GM18511 (cell line): Measurements from ENCODE around the gene TMX1.

ENCODE experiments used
- ATAC-seq: cut with Tn5 transposase; IDR thresholded peaks from one replicate; pipeline ENCODE4 v1.9.1; 2021; ENCODE audit warnings: mild to moderate bottlenecking, moderate library complexity; ENCODE audit not compliant: unreplicated experiment

TMX1 gene

DNA sequence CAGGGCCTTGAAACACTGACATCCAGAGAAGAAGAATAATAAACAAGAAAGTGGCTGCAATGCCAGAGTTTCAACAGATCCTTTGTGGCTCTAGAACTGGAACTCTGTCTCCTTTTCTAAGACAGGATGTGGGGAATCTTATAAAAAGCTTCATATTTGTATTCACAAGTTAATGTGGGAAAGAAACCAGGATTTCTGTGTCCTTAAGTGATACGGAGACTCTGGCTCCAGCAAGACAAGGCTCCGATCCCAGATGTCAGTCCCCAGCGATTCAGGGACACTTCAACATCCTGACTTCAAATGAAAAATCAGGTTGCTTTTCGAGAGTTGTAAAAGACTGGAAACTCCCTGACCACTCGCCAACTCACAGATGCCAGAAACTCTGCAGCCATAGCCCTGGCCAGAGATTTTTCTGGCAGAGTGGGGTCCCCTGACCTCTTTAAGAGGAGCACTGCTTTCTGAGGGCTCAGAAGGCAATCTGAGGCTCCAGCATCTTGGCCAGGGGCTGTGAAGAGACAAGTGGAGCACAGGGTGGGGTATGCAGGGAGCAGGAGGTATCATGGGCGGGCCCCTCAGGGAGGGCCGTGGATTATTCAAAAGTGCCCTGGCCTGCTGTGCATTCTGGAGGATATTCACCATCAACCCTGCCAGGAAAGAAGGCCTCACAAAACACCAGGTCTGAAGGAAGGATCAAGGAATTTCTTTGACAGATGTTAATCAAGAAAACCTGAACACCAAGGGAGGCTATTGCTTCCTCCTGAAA, 53.3 kb downstream of the TMX1 start:
- ATAC-seq: no peak

DNA sequence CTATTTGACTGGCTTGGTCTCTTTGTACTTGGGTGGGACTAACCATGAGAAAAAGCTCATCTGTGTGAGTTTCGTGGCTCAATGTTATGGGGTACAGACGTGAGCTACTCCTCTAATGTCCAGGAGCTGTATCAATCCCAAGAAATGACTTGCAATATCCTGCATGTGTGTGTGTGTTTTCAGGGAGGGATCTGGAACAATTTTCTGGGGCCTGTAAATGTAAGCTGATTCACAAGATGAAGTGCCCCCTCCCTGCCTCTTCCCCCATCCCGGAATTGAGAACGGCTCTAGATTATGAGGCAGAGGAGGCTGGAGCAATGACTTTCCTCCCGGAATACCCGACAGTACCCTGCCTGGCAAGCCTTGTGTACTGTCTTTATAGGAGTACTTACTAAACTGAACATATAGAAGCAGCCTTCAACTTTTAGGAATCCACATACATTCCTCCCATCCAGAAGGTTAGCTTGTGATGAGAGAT, 53.9 kb downstream of the TMX1 start:
- ATAC-seq: no peak

DNA sequence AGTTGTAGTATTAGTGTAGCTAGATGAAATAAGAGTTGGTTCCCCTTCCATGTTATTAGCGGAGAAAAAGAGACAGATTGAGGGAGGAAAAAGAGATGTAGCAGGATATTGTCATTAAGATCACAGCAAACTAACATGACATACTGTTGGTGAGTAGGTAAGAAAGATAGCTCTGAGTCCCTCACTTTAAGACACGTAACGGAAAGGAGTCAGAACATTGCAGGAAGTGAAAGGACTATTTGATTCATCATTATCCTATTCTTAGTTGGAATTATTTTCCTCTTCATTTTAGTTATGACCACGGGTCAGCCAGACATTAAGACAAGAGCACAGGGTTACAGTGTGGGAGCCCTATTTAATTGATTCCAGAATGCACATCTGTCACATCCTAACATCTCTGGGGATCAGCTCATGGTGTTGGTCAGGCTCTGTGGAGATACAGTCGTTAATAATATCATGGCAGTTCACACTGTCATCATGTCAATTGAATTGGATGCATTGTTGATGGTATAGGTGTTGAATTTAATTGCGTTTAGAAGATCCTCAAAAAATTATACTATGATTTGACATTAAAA, 55.0 kb downstream of the TMX1 start:
- no peak for ATAC-seq

DNA sequence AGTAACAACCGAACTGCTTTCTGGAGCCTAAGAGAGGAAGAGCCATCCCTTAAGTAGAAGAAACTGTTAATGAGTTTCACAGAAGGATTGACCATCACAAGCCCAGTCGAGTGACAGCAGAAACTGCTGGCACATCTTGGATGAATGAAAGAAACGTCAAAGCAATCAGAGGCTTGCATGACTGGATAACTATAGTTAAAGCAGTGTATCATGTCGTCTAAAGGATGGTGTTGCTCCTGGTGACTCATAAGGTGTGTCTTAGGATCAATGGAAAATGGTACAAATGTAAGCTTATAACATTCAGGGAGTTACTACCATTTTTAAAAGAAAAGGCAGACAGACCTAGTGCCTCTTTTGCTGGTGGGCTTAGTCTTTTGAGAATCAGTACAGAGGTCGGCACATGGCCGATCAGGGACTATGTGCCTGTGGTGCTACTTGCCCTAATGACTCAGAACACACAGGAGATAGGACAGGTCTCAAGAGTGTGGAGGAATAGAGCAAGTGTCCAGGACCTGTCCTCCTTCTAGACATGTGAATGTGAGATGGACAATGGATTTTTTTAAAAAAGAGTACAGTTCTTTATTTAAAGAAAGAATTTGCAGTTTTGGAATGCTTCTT, 55.7 kb downstream of the TMX1 start:
- no peak for ATAC-seq

DNA sequence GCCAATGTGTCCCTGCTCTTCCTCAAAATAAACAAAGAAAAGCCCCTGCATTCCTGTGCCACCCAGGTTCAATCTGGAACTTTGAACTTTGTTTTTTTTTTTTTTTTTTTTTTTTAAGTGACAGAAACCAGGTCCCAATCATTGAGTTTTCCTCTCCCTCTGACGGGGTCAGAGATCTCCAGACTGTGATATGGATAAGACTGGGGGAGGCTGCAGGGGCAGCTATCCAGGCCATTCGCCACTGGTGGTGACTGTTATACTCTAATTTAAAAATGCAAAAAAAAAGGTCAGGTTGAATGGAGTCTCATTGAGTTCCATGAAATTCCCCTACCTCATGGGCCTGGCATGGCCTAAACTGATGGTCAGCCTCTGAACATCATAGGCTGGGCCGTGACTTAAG, 57.0 kb downstream of the TMX1 start:
- no peak for ATAC-seq

DNA sequence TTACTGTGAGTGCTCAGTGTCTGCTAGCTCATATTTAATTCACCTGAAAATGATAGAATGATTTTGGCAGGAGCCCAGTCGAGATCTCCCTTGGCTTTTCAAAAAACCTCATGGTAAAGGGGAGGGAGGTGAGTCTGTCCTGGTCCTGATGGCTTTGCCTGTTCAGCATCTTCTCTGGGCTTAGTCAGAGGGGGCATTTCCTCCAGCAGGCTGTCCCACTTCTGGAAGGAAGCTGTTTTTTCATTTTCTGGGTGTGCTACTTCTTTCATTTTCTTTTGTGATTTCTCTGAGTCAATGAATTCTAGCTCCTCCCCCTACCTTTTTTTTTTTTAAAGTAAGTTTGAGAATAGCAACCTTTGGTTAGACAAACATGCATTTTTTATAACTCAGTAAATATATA, 58.8 kb downstream of the TMX1 start:
- peak; percentile 43 for ATAC-seq

DNA sequence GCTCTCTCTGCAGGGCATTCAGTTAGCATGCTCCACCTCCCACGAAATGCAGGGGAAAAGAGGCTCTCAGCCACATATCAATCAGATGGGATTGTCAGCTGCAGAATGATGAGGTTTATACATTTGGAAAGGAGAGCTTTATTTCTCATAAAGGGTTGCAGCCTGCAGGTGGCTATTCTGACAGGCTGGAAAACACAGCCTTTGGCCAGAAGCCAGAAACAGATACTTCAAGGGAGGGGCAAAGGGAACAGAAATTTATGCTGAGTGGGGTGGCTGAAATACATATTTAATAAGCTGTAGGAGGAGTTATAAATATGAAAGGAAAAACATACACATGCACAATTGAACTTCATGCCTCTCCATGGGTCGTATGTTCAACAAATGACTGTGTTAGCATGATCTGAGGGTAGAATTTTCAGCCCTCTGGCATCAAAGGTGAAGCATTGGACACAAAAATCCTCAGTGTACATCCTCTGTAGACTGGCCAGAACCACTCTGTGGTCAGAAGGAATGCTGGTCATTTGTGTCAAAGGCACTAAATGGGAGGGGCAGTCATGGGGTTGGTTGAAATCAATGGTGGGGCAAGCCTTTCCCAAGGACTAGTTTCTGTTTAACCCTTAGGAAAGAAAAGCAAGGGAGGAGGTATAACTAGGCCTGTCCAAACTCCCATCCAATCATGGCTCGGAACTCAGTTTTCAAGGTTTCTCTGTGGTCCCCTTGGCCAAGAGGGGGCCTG, 62.4 kb downstream of the TMX1 start:
- ATAC-seq: no peak

DNA sequence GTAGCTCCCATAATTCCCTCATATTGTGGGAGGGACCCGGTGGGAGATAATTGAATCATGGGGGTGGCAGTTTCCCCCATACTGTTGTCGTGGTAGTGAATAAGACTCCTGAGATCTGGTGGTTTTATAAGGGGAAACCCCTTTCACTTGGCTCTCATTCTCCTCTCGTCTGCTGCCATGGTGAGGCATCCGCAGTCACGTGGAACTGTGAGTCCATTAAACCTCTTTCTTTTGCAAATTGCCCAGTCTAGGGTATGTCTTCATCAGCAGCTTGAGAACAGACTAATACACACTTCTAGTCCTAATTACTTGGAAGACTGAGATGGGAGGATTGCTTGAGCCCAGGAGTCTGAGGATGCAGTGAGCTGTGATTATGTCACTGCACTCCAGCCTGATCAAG, 64.4 kb downstream of the TMX1 start:
- no peak for ATAC-seq

DNA sequence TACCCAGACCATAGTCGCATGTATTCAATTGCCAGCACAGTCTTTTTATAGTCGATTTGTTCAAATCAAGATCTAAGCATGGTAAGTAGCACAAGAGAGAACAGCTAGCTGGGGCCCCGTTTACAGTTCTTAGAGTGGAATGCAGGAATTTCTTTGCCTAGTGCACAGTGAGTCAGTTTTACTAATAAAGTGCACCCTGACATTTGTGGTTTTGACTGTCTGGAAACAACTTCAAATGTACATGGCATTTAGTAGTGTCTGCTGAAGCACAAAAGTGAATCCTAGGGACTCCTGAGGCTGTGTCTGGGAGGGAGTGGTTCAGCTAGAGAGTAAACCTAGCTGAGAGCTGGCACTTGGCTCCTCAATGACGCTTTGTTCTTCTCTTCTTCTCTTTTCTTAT, 64.9 kb downstream of the TMX1 start:
- ATAC-seq: no peak

DNA sequence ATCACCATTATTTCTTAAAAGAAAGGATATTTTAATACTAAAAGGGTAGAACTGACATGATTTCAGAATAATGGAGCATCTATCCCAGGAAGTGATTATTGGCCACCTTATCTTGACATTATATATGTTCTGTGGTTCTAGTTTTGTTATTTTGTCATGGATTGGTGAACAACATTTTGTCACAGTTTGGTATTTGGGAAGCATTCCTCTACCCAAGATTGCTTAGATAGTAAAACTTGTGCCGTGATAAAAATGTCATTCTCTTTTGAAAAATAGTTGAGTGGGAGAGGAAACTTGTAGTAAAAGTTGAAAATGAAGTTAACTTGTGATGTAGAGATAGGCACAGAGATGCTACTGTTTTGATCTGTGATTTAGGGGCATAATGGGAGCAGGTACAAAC, 65.7 kb downstream of the TMX1 start:
- ATAC-seq: no peak
